Calu3 (cell line): ENCODE data around the gene NINJ1. TPM values are rescaled to one million over a fixed set of nuclear protein-coding genes. Genes with fewer than 3 reads are reported as not detected.
"Not testable (repeated sequence)": the region's sequence is repeated elsewhere in the genome, so short reads cannot be mapped to it uniquely, and the experiment has no call there.

Experiments used
- BruUV-seq: library from RNA; stranded (reverse); fragments of 400-500 nt; replicated peaks from 2 replicates; lab custom pipeline; 2021; lab: Mats Ljungman, UMichigan
- CTCF ChIA-PET: fragments of 300-600 bp; sonication (Branson Sonifier 250); formaldehyde crosslinking; loops from one replicate; lab custom pipeline; 2022; ENCODE audit warnings: antibody characterized with exemption; lab: Charles Lee
- DNase-seq: peaks from one replicate; pipeline ENCODE4 v3.0.0; 2022
- H3K27ac Mint-ChIP-seq: one replicate; pipeline ENCODE4 v1.8.0; 2022; ENCODE audit warnings: mixed read lengths; ENCODE audit not compliant: unreplicated experiment
- H3K27me3 Mint-ChIP-seq: one replicate; pipeline ENCODE4 v1.8.0; 2022; ENCODE audit warnings: mixed read lengths; ENCODE audit not compliant: unreplicated experiment
- H3K36me3 Mint-ChIP-seq: one replicate; pipeline ENCODE4 v1.8.0; 2022; ENCODE audit warnings: mild to moderate bottlenecking, moderate library complexity, mixed read lengths; ENCODE audit not compliant: insufficient read depth, unreplicated experiment
- H3K4me1 Mint-ChIP-seq: one replicate; pipeline ENCODE4 v1.8.0; 2022; ENCODE audit warnings: mild to moderate bottlenecking, low read depth, mixed read lengths; ENCODE audit not compliant: unreplicated experiment
- H3K4me3 Mint-ChIP-seq: one replicate; pipeline ENCODE4 v1.8.0; 2022; ENCODE audit warnings: mild to moderate bottlenecking, low read depth, moderate library complexity, mixed read lengths; ENCODE audit not compliant: unreplicated experiment
- H3K9me3 Mint-ChIP-seq: one replicate; pipeline ENCODE4 v1.8.0; 2022; ENCODE audit warnings: low read depth, mixed read lengths; ENCODE audit not compliant: unreplicated experiment
- CTCF ChIP-seq: fragments of 200-600 bp; IDR thresholded peaks from one replicate; pipeline ENCODE4 v1.8.0; 2022; ENCODE audit warnings: antibody characterized with exemption; ENCODE audit not compliant: unreplicated experiment
- intact Hi-C: fragments of 100-400 bp; cut with micrococcal nuclease; formaldehyde crosslinking; loops from one replicate; pipeline ENCODE4 v1.10.0; 2022; ENCODE audit not compliant: unreplicated experiment
- total RNA-seq: library from RNA; stranded (reverse); gene quantifications from 2 replicates; pipeline ENCODE4 v1.2.3, GENCODE V29; 2022

Gene NINJ1
- total RNA-seq, 1 experiment from 2014 or later, result 12.6 TPM

DNA sequence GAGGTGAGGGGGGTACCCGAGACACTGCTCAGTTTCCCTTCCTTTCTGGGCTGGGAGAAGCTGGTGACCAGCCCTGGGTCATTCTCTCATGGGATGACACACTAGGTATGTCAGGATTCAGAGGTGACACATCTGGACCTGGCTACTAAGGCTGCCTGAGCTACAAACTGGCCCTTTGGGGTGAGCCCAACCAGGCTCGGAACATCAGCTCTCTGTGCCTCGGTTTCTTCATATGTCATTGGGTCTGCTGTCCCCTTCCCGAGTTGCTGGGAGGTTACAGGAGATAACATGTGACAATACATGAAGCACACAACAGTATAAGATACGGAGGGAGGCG lies 26.3 kb downstream of the NINJ1 start:
- Mint-ChIP-seq H3K27ac (no peak overlapping the region), H3K4me3 (no peak overlapping the region), H3K36me3 (peaks cover 5% of the 10 kb centered on the region), H3K4me1 (no peaks in the 10 kb centered on the region), H3K27me3 (no peaks in the 10 kb centered on the region), H3K9me3 (peaks cover 6% of the 10 kb centered on the region)
- DNase-seq, result no peak
- intact Hi-C loops, result no loop called here
- CTCF ChIA-PET, result interaction anchor here (0.6 to 1.2 kb wide), 2 partner anchors 12 to 128 kb away, joined by 3 read pairs; no protein-coding TSS in a partner anchor
- BruUV-seq, result no TSS peak
- no peak for TF ChIP-seq CTCF

- DNase-seq, result no peak
- Mint-ChIP-seq H3K36me3 (peaks cover 5% of the 10 kb centered on the region), H3K27ac (no peak overlapping the region), H3K4me3 (no peak overlapping the region), H3K4me1 (no peaks in the 10 kb centered on the region), H3K27me3 (no peaks in the 10 kb centered on the region), H3K9me3 (peaks cover 6% of the 10 kb centered on the region)
- BruUV-seq, result no TSS peak
- intact Hi-C loops, result no loop called here
- CTCF ChIA-PET, result interaction anchor here (0.6 to 0.8 kb wide), 2 partner anchors 13 to 127 kb away, joined by 3 read pairs; no protein-coding TSS in a partner anchor
- TF ChIP-seq CTCF, result no peak
Observed at GRCh38 chr9:93107151-93107824, 26.8 kb downstream of the NINJ1 start.

DNA sequence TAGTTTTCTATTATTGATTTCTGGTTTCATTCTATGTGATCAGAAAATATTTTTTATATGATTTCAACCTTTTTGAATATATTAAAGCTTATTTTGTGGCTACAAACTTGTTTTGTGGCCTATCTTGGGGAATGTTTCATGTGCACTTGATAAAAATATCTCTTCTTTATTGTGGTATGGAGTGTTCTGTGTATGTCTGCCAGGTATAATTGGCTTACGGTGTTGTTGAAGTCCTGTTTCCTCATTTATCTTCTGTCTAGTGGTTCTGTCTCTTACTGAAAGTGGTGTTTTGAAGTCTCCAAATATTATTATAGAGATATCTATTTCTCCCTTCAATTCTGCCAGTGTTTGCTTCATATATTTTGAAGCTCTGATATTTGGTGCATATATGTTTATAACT lies 28.4 kb downstream of the NINJ1 start:
- TF ChIP-seq CTCF, result no peak
- CTCF ChIA-PET, result no interaction called here

GRCh38 chr9:93101086-93101485 lies 33.0 kb downstream of the NINJ1 start:
- CTCF ChIA-PET, H3K27ac Mint-ChIP-seq, H3K4me3 Mint-ChIP-seq: not testable (repeated sequence)

More for the DNA sequence above, 28.4 kb downstream of the NINJ1 start:
- Mint-ChIP-seq H3K36me3 (peaks cover 5% of the 10 kb centered on the region), H3K9me3 (peaks cover 6% of the 10 kb centered on the region), H3K4me1 (no peaks in the 10 kb centered on the region), H3K27ac (no peak overlapping the region), H3K27me3 (no peaks in the 10 kb centered on the region), H3K4me3 (no peak overlapping the region)
- no peak for DNase-seq
- intact Hi-C loops, result no loop called here
- no TSS peak for BruUV-seq

GRCh38 chr9:93100276-93100636 lies 33.8 kb downstream of the NINJ1 start:
- no TSS peak for BruUV-seq
- intact Hi-C loops, result no loop called here
- Mint-ChIP-seq H3K36me3 (peaks cover 26% of the 10 kb centered on the region), H3K4me1 (peaks cover 15% of the 10 kb centered on the region), H3K9me3 (peaks cover 6% of the 10 kb centered on the region), H3K27ac (no peak overlapping the region), H3K27me3 (no peaks in the 10 kb centered on the region), H3K4me3 (no peak overlapping the region)
- DNase-seq, result no peak
- CTCF ChIA-PET, result no interaction called here
- TF ChIP-seq CTCF, result no peak

More at GRCh38 chr9:93101086-93101485, 33.0 kb downstream of the NINJ1 start:
- DNase-seq, H3K27me3 Mint-ChIP-seq, BruUV-seq, intact Hi-C loops, H3K9me3 Mint-ChIP-seq: not testable (repeated sequence)
- Mint-ChIP-seq H3K4me1 (peaks cover 15% of the 10 kb centered on the region), H3K36me3 (peaks cover 18% of the 10 kb centered on the region)
